GM21381 (cell line): ENCODE results near the gene KIF26A.

Experiments used
- ATAC-seq: cut with Tn5 transposase; IDR thresholded peaks from one replicate; pipeline ENCODE4 v1.9.1; 2021; ENCODE audit warnings: mild to moderate bottlenecking, moderate library complexity; ENCODE audit not compliant: unreplicated experiment

The KIF26A gene

DNA sequence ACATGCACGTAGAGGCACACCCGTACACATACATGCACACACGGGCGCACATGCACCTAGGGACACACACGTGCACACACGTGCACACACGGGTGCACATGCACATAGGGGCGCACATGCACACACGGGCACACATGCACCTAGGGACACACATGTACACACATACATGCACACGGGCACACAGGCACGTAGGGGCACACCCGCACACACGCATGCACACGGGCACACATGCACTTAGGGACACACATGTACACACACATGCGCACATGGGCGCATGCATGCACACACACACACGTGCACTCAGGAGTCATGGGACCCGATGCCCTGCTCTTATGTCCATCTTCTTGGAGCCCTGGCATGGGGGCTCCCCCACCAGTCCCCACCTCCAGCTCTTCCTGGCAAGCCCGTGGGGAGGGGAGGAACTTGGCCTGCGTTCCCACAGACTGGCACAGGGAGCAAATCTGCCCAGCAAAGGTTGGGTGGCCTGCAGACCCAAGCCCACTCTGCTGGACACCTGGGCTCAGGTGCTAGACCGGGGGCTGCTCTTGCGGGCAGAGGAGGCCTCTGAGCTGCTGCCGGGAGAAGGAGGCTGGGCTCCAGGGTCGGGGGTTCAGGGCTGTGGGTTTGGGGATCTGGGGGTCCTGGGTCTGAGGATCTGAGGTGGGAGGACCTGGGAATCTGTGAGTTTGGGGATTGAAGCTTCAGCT is 51.4 kb downstream of the KIF26A start:
- no peak for ATAC-seq

DNA sequence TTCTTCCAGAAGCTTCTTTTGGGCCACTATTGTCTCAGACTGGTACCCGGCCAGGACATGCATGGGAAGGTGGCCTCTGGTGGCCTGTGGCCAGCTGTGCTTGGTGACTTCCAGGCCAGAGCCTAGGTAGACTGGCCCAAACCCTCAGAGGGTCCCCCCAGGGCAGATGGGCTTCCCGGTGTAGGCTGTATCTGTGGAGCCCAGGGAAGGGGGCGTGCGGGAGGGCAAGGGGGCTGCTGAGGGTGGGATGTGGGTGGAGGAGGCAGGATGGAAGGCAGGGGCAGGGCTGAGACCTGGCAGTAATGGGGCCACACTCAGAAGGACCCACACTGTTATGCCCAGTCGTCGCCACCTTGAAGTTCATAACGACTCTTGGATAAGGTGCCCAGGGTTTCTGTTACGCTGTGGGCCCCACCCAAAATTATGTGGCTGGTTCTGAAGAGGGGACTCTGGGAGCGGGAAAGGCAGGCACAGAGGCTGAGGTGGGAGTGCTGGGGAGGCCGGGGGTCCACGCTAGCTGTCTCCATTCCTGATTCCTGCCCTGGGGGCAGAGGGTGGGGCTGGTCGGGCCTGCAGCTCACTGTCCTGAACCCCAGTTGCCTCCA is 52.1 kb downstream of the KIF26A start:
- ATAC-seq: no peak

DNA sequence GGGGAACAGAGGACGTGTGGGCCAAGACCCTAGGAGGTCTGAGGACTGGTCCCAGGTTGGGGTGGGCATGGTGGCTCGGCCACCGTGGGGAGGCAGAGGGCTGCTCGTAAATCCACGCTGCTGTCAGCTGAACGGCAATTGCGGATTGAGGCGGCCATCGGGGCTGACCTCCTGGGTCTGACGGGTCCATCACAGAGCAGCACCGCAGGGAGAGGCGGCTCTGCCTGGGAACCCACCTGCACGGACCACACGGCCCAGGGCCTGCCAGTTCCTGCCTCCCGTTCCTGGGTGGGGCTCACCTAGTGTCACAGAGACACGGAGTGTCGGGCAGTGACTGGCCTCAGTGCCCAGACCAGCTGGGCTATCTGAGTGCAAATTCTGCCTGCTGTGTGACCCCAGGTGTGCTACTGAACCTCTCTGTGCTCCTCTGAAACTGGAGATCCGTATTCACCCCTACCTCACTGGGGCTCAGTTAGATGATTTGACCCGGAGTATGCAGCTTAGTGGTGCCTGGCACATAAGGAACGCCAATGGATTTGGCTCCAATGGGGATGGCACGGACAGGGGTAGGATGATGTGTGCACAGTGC is 53.1 kb downstream of the KIF26A start:
- ATAC-seq: no peak

DNA sequence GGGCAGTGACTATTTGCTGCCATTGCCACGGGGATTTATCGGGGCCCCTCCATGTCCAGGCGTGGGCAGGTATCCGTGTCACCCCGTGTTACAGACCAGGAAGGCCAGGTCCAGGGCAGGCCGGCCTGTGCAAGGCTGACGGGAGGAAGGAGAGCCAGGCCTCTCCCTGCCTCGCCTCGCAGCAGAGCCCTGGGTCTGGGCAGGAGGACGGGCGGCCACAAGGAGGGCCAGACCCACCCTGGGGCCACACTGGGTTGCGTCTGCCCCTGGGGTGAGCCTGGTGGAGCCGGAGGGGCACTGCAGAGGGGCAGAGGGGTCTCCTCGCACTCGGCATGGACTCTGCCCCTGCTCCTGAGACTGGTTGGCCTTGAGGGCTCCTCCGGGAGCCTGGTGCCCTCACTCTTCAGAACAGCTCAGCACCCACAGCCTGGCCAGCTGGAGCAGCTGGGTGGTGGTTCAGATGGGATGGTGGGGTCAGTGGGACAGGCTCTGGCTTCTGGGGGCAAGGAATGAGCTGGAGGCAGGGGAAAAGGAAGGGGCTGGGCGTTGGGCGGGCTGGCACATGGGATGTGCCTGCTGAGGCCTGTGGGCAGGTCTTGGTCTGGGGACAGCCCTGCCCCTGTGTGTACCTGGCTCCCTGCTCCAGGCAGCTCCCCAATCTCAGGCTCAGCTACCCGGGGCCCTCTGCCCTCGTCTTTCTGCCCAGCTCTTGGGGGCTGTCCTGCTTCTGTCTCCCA is 53.9 kb downstream of the KIF26A start:
- no peak for ATAC-seq

DNA sequence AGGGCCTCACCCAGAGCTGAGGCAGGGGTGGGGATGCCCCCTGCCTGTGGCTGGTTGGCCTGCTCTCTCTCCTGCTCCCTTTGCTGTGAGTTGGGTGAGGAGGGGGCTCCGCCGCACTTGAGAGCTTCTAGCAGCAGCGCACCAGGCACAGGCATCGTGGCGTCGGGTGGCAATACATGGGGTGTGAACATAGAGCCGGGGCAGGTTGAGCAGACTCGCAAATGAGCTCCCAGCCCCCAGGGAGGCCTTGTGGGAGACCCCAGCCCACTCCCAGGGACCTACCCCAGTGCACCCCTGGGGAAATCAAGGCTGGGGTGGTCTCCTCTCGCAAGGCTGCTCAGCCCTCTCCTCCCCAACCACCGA is 54.5 kb downstream of the KIF26A start:
- ATAC-seq: no peak

DNA sequence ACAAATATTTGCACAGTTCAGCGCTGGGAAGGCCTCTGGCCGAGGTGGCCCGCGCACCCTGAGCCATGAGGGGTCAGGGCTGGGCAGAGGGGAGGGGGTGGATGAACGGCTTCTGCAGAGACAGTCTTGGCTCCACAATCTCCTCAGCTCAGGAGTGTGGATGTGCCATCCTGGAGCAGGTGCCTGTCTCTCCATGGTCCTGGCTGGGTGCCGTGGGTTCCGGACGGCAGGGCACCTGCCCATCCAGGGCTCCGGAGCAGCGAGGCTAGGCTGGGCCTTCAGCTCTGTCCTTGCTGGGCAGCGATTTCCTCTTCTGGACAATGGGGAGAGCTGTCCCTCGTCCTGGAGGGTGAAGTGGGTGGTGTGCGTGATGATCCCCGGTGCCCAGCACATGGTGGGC is 55.6 kb downstream of the KIF26A start:
- ATAC-seq: no peak

DNA sequence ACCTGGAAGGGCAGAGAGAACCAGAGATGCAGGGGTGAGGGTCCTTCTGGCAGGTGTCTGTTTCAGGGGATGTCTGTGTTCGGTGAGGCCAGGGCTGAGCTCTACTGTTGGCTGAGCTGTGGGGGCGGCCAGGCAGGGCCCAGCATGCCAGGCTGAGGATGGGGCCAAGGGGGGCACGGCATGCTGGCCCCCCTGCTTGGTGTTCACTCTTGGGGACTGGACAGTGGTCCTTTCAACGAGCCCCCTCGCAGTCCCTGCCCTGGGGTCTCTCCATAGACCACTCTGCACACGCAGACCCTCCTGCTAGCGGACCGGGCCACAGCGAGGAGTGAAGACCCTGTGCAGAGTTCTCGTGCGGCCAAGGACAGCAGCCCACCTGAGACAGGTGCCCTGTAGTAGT is 56.3 kb downstream of the KIF26A start:
- no peak for ATAC-seq

DNA sequence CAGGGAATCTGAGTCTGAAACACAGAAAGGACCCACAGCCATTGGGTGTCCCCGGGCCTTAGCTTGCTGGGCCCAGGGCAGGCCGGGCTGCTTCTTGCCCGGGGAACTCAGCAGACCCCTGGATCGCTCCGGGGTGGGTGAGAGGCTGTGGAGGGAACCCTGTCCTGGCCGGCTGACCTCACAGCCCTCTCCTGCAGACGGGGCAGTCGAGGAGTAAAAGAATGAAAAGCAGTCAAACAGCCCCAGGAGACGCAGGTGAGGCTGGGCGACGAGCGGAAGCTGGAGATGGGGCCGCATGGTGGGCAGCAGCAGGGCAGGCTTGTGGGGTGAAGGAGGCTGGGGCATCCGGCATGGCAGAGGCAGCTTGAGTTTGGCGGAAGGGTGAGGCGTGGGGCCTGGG is 57.0 kb downstream of the KIF26A start:
- no peak for ATAC-seq

DNA sequence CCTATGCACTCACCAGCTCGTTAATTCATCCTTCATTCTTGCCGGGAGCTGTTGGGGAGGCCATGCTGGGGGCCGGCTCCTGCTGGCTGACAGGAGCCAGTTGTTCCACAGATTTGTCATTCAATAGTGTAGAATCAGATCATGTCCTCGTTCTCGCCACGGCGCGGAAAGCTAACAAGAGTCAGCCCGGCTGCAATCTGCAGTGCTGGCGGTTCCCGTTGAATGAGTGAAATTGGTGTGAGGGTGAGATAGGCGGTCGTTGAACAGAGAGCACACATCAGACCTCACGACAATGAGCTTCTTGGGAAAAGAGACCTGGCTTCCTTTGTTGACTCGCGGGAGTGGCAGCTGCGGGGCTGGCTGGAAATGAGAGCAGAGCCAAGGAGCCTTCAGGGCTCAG is 57.5 kb downstream of the KIF26A start:
- no peak for ATAC-seq

DNA sequence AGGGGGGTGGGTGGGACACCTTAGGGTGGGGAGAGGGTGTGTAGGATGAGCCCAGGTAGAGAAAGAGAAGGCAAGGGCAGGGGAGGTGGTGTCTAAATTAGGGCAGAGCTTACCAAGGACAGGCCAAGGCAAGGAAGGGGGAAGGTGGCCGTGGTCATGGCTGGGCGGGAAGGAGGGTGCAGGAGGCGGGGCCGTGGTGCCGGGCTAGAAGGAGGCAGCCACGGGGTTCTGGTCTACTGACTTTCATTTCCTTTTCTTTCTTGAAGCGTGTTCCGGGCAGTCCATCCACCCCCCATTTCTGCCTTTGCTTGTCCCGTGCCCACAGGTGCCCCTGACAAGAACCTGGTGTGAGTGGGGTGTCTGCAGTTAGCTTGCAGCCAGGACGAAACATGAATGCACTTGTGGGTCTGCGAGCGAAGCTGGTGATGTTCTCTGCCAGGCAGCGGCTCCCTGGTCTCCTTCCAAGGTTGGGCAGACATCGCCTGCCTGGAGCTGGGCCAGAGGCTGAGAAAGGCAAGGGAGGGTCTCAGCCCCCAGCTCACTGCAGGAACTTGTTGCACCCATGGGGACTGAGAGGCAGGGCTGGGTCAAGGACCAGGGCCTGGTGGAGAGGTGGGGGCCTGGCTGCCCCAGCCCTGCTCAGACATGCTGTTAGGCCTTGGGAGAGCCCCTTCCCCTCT is 58.2 kb downstream of the KIF26A start:
- no peak for ATAC-seq

DNA sequence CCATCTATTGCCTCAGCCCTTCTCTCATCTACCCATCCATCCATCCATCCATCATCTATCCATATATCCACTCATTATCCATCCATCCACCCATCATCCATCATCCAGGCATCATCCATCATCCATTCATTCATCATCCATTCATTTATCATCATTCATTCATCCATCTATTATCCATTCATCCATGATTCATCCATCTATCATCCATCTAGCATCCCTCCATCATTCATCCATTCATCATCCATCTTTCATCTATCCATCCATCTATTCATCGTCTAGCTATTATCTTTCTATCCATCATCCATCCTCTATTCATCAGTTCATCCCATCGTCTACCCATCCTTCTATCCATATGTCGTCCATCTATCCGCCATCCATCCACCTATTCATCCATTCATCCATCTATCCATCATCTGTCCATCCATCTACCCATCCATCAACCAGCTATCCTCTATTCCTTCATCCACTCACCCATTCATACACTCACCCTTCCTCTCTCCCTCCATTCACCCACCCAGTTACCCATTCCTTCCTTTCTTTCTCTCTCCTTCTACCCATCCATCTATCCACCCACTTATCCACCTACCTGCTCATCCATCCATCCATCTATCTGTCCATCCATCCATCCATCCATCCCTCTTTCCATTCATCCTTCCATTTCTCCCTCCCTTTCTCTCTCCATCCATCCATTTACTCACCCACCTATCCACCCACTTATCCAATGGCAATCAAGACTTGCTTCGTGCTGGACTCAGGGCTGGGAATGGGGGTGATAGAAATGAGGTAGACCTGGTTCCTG is 59.3 kb downstream of the KIF26A start:
- no peak for ATAC-seq

DNA sequence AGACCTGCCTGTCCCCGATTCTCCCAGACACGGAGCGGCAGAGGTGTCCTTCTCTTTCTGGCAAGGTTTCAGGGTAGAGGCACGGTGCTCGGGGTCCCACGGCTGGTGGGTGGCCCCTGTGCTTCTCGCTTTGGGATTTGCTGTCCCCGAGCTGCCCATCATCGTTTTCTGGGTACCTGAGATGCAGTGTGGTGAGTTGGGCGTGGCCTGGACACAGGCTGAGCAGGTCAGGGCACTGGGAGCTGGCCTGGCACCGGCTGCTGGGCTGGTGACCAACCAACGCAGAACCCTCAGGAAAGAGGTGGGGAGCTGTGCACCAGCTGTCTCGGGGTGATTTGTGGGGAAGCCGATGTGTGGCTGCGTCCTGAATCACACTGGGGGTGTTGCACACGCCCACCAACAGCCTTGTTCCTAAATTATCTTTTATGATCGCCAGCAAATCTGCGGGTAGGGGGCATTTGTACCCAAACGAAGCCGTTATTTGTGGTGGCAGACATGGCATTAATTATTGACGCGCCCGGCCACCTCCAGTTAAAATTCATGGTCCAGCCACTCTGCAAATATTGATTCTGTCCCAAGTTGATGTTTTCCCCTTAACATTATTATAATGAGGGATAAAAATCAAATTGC is 61.0 kb downstream of the KIF26A start:
- ATAC-seq: no peak

DNA sequence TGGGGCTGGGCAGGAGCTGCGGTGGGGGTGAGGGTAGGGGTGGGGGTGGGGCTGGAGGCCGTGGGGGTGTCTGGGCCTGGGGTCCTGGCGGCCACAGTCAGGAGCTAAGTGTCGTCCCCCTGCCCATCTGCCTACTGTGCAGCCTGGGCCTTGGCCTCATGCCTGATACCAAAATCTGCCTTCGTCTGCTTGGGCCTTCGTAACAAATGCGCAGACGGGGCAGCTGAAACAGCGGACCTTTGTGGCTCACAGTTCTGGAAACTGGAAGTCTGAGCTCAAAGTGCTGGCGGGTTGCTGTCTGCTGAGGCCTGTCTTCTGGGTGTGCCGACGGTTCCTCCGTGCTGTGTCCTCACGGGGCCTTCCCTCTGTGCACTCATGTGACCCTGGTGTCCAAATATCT is 61.7 kb downstream of the KIF26A start:
- no peak for ATAC-seq

DNA sequence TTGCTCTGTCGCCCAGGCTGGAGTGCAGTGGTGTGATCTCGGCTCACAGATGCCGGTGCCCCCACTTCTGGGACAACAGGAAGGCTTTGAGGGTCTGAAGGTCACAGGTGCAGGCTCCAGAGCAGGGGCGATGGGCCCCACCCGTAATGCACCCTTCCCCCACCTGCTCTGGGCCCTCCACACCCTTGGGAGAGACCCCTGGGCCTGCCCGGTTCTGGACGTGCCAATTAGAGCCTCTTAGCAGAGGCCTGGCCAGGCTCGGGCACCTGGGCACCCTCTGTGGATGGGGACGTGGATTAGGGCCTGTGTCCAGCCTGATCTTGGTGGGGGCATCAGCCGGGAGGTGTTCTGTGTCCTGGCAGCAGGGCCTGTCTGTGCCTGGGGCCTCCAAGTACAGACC is 62.2 kb downstream of the KIF26A start:
- no peak for ATAC-seq

DNA sequence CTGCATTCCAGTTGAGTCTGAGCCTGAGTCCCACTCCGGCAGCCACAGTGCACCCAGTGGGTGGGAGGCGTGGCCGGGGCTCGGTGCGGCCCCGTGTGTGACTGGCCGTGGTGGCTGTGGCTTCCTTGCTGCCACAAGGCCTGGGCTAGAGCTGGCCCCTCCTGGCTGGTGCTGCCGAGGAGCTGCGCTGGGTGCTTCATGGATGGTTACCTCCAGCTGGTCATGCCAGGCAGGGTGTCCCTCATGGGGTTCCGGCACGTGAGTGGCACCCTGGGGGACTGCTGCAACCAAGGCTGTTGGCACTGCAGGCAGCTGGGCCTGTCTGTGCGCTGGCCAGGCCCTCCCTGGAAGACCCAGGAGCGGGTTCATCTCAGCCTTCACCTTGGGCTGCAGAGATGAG is 62.7 kb downstream of the KIF26A start:
- ATAC-seq: no peak

DNA sequence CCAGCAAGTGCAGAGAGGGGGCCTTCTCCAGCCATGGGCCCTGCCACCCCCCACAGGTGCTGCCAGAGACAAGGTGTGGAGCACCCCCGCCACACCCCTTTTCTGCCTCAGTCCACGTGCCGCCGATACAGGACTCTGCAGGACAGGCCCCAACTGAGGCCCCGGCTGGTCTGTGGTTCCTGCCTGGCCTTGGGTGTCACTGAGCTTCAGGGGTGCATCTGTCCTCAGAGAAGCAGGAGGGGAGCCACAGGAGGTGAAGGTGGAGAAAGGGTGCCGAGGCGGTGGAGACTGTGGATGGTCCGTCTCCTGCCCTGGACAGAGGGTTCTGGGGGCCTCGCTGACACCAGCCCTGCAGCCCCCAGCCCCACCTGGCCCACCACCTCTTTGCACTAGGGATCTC is 63.1 kb downstream of the KIF26A start:
- ATAC-seq: no peak

DNA sequence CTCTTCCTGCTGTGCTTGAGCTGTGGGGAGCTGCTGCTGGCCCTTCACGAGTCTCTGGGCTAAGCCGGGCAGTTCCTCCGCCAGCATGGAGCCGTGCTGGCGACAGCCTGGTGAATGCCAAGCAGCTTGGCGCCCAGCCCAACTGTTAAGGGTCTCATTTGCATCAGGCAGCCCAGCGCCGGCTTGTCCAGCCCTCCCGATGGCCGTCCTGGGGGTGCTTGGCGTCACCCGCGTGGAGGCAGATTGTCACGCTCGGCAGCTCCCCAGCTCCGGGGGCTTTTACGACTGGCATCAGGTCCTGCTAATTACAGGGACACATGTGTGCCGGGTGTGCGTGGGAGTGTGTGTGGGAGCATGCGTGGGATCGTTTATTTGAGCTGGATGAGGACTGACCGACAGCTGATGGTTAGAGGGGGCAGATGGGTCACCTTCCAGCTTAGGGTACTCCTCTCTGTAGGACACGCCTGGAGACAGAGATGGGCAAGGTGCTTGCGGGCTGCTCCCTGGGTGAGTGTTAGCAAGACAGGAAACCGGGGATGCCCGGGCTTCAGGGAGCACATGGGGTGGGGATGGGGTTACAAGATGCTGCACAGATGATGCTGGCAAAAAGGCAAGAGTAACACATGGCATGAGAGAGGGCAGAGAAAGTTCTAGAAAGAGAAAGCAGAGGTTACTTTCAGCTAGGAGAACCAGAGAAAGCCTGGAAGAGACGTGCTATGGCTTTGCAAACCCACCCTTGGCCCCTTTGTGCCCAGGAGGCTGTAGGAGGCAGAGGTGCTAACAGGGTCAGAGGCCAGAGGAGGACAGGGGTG is 64.1 kb downstream of the KIF26A start:
- ATAC-seq: no peak

DNA sequence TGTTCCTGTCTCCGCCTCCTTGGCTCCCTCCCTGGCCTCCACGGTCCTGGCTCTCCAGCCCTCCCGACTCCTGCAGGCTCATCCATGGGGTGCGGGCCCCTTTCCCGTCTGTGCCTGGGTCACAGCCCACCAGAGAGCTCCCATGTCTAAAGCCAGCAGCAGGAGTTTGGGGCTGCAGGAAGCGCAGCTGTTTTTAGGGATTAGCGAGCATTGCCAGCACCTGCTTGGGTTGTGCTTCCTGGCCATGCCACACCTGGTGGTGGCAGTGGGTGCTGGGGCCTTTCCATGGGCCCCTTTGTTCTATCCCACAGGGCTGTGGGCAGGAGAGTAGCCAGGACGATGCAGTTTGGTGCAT is 64.7 kb downstream of the KIF26A start:
- no peak for ATAC-seq

DNA sequence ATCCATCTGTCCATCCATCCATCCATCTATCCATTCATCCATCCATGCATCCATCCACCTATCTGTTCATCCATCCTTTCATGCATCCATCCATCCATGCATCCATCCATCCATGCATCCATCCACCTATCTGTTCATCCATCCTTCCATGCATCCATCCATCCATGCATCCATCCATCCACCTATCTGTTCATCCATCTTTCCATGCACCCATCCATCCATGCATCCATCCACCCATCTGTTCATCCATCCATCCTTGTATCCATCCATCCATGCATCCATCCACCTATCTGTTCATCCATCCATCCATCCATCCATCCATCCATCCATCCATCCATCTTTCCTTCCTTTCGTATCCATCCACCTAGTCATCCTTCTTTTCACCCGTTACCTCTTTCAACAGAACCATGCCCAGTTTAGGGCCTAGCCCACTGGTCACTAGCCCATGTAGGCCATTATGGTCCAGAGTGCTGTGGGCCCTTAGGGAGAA is 66.3 kb downstream of the KIF26A start:
- no peak for ATAC-seq
